ENCODE data around the gene ST14. TPM values are rescaled to one million over a fixed set of nuclear protein-coding genes. Genes with fewer than 3 reads are reported as not detected.

ST14 gene
- total RNA-seq, 4 donors from 2014 or later: 104 to 469 (median 424) TPM

DNA sequence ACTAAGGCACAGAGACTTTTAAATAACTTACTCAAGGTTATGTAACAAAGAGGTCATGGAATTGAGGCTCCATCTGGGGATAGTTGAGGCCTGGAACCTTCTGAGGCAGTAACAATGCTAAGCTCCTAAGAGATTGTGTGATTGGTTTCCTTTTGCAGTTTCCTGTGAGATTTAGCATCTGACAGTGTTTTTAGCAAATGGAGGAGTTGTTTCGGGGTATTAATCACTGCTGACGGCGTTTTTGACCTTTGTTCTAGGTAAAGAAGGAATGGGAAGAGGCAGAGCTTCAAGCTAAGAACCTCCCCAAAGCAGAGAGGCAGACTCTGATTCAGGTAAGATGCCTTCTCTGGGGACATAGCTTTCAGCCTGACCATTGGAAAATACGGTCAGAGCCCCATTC lies 32.1 kb upstream of the ST14 start:
- peak overlapping the region in 3 of 4 donors; percentile 34 to 54 (median 53) for H3K27ac ChIP-seq
- no peak for DNase-seq
- H3K27me3 ChIP-seq: no peaks in the 10 kb centered on the region
- no peak for TF ChIP-seq POLR2A (IDR thresholded peaks at IDR 0.05)
- TF ChIP-seq, protein P1, sequence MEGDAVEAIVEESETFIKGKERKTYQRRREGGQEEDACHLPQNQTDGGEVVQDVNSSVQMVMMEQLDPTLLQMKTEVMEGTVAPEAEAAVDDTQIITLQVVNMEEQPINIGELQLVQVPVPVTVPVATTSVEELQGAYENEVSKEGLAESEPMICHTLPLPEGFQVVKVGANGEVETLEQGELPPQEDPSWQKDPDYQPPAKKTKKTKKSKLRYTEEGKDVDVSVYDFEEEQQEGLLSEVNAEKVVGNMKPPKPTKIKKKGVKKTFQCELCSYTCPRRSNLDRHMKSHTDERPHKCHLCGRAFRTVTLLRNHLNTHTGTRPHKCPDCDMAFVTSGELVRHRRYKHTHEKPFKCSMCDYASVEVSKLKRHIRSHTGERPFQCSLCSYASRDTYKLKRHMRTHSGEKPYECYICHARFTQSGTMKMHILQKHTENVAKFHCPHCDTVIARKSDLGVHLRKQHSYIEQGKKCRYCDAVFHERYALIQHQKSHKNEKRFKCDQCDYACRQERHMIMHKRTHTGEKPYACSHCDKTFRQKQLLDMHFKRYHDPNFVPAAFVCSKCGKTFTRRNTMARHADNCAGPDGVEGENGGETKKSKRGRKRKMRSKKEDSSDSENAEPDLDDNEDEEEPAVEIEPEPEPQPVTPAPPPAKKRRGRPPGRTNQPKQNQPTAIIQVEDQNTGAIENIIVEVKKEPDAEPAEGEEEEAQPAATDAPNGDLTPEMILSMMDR (IDR thresholded peaks at IDR 0.05): no peak
- no peaks in the 10 kb centered on the region for H3K9me3 ChIP-seq
- H3K4me3 ChIP-seq: no peak overlapping the region
- H3K4me1 ChIP-seq: peaks cover 0 to 13% (median 0%) of the 10 kb centered on the region in 4 donors
- peaks cover 0 to 55% (median 0%) of the 10 kb centered on the region in 3 donors for H3K36me3 ChIP-seq

DNA sequence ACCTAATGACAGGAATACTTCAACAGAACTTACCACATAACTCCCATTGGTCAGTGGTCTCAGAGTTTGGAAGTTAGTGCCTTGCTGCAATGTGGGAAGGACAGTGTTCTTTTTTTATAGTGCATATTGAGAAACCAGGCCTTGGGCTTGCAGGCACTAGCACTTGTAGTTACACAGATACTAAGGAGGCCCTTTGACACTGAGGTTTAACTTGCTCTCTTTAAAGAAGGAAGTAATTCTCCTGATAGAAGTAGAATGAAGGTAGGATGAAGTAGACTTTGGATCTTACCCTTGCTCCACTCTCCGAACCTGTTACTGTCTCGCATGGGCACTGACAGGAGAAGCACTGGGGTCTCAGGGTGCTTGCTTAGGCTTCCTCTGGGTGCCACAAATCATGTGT lies 31.0 kb upstream of the ST14 start:
- DNase-seq: no peak
- Histone ChIP-seq H3K4me1 (peaks cover 0 to 13% (median 0%) of the 10 kb centered on the region in 4 donors), H3K9me3 (no peaks in the 10 kb centered on the region), H3K36me3 (peaks cover 0 to 50% (median 0%) of the 10 kb centered on the region in 3 donors), H3K27ac (peak overlapping the region in 3 of 4 donors; percentile 34 to 54 (median 53)), H3K27me3 (no peaks in the 10 kb centered on the region), H3K4me3 (no peak overlapping the region)
- TF ChIP-seq, protein P1 (IDR thresholded peaks at IDR 0.05): no peak
- TF ChIP-seq POLR2A (IDR thresholded peaks at IDR 0.05): no peak

DNA sequence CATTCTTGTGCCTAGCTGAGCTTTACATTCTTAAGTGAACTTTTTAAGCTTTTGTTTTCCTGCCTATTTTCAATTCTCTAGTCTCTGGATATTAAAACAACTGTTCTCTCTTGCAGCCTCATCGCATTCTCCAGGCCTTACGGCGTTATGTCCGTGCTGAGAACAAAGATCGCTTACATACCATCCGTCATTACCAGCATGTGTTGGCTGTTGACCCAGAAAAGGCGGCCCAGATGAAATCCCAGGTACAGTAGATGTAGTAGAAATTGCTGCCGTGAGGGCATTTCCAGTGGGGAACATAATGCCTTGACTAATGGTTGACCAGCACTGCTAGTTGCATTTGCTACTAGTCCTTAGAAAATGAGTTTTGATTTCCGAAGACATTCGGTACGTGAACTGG lies 29.7 kb upstream of the ST14 start:
- no peak overlapping the region for H3K27ac ChIP-seq
- no peaks in the 10 kb centered on the region for H3K9me3 ChIP-seq
- peaks cover 0 to 13% (median 0%) of the 10 kb centered on the region in 4 donors for H3K4me1 ChIP-seq
- no peak overlapping the region for H3K4me3 ChIP-seq
- TF ChIP-seq, protein P1 (IDR thresholded peaks at IDR 0.05): no peak
- no peak for TF ChIP-seq POLR2A (IDR thresholded peaks at IDR 0.05)
- H3K27me3 ChIP-seq: no peaks in the 10 kb centered on the region
- no peak for DNase-seq
- H3K36me3 ChIP-seq: peaks cover 0 to 55% (median 0%) of the 10 kb centered on the region in 3 donors

DNA sequence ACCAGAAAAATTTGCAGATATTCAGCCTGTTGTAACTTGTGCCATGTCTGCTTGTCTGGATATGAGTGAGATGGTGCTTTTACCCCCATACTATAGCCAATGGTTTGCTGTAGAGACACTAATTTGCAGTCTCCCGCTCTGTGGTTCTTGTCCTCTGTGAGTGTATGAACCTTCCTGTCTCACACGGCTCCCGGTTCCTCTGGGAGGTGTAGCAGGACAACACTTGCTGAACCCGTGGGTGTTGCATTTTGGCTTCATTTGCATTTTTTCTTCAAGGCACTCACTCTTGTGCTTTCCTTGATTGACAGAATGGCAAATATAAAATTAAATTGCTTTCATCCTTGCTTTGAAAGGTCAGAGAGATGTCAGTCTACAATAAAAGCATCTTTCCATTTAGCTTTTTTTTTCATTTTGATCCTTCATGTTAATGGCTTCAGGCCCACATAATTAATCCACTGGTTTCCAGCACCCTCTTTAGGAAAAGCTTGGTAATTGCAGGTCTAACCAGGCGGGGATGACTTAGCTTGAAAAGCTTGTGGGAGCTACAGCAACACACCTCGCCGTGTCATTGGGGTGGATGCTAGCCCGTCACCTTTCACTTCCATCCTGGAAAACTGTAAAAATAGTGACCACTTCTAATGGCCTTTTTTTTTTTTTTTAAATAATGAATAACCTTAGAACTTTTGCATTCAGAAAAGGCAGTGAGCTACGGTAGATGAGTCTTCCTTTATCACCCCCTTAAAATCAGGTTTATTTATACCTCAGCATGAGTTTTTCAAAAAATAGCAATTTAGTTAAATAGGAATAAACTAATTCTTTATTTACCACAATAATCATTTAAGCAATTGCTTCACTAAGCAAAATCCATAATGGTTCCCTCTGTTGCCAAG lies 27.4 kb upstream of the ST14 start:
- Histone ChIP-seq H3K9me3 (no peaks in the 10 kb centered on the region), H3K27ac (no peak overlapping the region), H3K4me1 (peaks cover 0 to 12% (median 0%) of the 10 kb centered on the region in 4 donors), H3K4me3 (no peak overlapping the region), H3K27me3 (no peaks in the 10 kb centered on the region), H3K36me3 (peaks cover 0 to 76% (median 0%) of the 10 kb centered on the region in 3 donors)
- no peak for TF ChIP-seq POLR2A (IDR thresholded peaks at IDR 0.05)
- TF ChIP-seq, protein P1 (IDR thresholded peaks at IDR 0.05): peak; percentile 66 to 96 (median 91)
- DNase-seq: peak in 1 of 3 donors; percentile 82

DNA sequence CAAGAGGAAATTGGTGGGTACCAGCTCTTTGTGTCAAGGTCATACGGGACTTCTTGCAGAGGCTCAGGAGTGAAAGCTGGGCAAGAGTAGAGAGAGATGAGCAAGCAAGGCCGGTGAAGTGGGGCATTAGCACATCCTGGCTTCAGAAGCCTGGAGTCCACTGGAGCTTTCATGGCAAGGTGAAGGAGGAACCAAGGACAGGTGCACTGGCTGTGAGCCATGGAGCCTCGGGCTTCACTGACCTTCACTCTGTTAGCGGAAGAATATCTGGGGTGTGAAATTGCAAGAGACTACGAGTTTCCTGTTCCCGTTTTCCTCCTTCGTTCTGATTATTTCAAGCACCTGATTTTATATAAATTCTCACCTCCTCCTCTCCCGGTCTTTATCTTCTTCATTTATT lies 25.9 kb upstream of the ST14 start:
- Histone ChIP-seq H3K9me3 (no peaks in the 10 kb centered on the region), H3K4me3 (no peak overlapping the region), H3K36me3 (peaks cover 0 to 81% (median 0%) of the 10 kb centered on the region in 3 donors), H3K4me1 (peaks cover 0 to 4% (median 0%) of the 10 kb centered on the region in 4 donors), H3K27ac (no peak overlapping the region), H3K27me3 (no peaks in the 10 kb centered on the region)
- no peak for DNase-seq
- TF ChIP-seq POLR2A (IDR thresholded peaks at IDR 0.05): no peak
- TF ChIP-seq, protein P1 (IDR thresholded peaks at IDR 0.05): no peak

Measured in Peyer's patch (tissue), 4 donors.